Left renal pelvis (tissue), 4 donors: ENCODE results near the gene RNF215. TPM values are rescaled to one million over a fixed set of nuclear protein-coding genes. Genes with fewer than 3 reads are reported as not detected.
"Not testable (repeated sequence)": the region's sequence is repeated elsewhere in the genome, so short reads cannot be mapped to it uniquely, and the experiment has no call there.

Experiments
- DNase-seq, 4 donors: peaks; one replicate each; pipeline ENCODE4 v3.0.0-alpha.2; 2013; ENCODE audit warnings: low read depth in 4 of 4, low spot score in 3 of 4
- polyA plus RNA-seq, 4 donors: library from polyadenylated mRNA; unstranded; fragments of 120-200 nt; gene quantifications; one replicate each; pipeline ENCODE4 v1.2.1, GENCODE V29; 2013; ENCODE audit not compliant: insufficient read length in 4 of 4

The RNF215 gene
- polyA plus RNA-seq, 4 donors: 17.2 to 27.9 (median 21.2) TPM

- DNase-seq: no peak
These were observed 21.3 kb downstream of the RNF215 start for GRCh38 chr22:30365891-30366290.

- DNase-seq: no peak
These were observed 24.4 kb downstream of the RNF215 start for GRCh38 chr22:30362651-30363281.

- DNase-seq: no peak
These were observed 25.1 kb downstream of the RNF215 start for GRCh38 chr22:30361916-30362650.

GRCh38 chr22:30358541-30358940 lies 28.7 kb downstream of the RNF215 start:
- no peak for DNase-seq

GRCh38 chr22:30357650-30358215 lies 29.5 kb downstream of the RNF215 start:
- no peak for DNase-seq

GRCh38 chr22:30357236-30357570 lies 30.0 kb downstream of the RNF215 start:
- DNase-seq: no peak

- peak; percentile 83 to 84 (median 84) for DNase-seq
These were observed 30.6 kb downstream of the RNF215 start, which contains the start of the genes CCDC157 and SF3A1 for GRCh38 chr22:30356449-30357235. TSS of gene CCDC157 (plus strand) at chr22:30357007. CDS start at chr22:30366001, 8,994 bp downstream. TSS of gene SF3A1 (minus strand) at chr22:30356894. CDS start at chr22:30356792, 102 bp downstream.

- DNase-seq: no peak
These were observed 32.6 kb downstream of the RNF215 start for GRCh38 chr22:30354644-30355043.

- no peak for DNase-seq
These were observed 36.0 kb downstream of the RNF215 start for GRCh38 chr22:30351226-30351625.

- DNase-seq: no peak
These were observed 38.4 kb downstream of the RNF215 start for GRCh38 chr22:30348809-30349208.

GRCh38 chr22:30348404-30348803 lies 38.8 kb downstream of the RNF215 start:
- DNase-seq: no peak

- no peak for DNase-seq
These were observed 39.8 kb downstream of the RNF215 start for GRCh38 chr22:30347255-30347892.

GRCh38 chr22:30344447-30345200 lies 42.6 kb downstream of the RNF215 start:
- no peak for DNase-seq

GRCh38 chr22:30340911-30341685 lies 46.1 kb downstream of the RNF215 start:
- no peak for DNase-seq

GRCh38 chr22:30338802-30339201 lies 48.4 kb downstream of the RNF215 start:
- DNase-seq: no peak

- not testable (repeated sequence) for DNase-seq
These were observed 48.9 kb downstream of the RNF215 start for GRCh38 chr22:30338341-30338740.

- DNase-seq: no peak
These were observed 49.8 kb downstream of the RNF215 start for GRCh38 chr22:30337461-30337778.

- no peak for DNase-seq
These were observed 50.3 kb downstream of the RNF215 start for GRCh38 chr22:30336752-30337460.

GRCh38 chr22:30335236-30335635 lies 52.0 kb downstream of the RNF215 start:
- DNase-seq: no peak
